Stimulated activated CD4-positive, alpha-beta T cell treated with anti-CD3 and anti-CD28 coated beads, Interleukin-15, amount 100 ng/mL, for 1 hour (primary cell): ENCODE data around the gene ZNF580.

Experiments
- DNase-seq, 2 donors: peaks; one replicate each; pipeline ENCODE4 v3.0.0-alpha.2; 2020; ENCODE audit warnings: low read depth in 1 of 2, low spot score in 1 of 2

Gene ZNF580

DNA sequence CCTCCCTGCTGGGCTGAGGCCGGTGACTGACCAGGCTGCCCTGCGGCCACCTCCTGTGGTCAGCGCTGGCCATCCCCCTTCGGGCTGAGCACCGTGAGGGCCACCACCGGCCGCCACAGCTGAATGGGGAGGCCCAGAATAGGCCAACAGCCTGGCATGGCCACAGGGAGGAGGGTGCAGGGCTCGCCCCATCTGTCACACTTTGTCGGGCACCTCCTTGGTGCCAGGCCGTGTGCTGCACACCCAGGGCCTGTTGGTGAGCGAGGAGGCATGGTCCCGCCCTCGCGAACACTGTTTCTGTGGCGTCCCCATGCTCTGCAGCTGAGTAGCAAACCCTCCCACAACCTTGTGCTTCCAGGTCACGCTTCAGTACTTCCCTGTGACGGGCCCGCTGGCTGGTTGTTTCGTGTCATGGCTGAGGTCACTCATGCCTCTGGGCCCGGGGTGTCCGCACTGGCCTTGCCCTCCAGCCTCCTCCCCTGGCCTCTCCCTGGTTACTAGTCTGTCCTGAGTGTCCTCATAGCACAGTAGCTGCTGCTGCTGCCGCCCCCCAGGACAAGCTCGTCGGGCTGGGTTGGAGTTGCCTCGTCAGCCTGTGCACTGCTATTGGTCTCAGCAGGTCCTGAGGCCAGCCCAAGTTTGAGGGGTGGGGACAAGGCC, 49.4 kb downstream of the ZNF580 start:
- DNase-seq = no peak

DNA sequence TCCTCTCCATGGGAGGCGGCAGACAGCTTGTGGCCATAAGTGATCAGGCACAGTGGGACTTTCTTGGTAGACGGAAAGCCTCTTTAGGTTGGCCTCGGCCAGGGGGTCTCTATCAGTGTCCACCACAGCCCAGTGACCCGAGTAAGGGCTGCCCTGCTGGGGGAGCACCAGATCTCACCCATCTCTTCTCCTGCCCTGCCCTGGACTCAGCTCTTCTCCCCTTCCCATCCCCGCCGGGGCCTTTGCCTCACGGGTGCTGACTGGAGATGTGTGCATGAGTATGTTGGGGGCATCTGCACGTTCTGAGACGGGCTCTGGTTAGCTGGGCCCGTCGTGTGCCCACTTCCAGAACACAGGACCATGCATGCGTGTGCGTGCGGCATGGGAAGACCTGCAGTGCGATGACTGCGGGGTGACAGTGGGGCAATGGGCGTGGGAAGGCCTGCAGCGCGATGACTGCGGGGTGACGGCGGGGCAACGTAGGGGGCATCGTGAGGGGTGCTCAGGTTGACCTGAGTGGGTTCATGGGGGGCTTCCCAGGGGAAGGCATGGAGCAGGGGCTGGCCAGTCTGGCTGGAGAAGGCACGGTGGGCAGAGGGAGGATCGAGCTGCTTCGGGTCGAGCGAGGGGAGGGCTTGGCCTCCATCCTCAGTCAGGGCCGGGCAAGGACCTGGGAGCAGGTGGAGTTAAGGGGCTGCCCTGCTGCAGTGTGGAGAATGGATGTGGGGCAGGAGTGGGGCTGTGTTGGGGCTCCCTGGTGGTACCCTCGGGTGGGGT, 50.2 kb downstream of the ZNF580 start:
- DNase-seq = no peak

DNA sequence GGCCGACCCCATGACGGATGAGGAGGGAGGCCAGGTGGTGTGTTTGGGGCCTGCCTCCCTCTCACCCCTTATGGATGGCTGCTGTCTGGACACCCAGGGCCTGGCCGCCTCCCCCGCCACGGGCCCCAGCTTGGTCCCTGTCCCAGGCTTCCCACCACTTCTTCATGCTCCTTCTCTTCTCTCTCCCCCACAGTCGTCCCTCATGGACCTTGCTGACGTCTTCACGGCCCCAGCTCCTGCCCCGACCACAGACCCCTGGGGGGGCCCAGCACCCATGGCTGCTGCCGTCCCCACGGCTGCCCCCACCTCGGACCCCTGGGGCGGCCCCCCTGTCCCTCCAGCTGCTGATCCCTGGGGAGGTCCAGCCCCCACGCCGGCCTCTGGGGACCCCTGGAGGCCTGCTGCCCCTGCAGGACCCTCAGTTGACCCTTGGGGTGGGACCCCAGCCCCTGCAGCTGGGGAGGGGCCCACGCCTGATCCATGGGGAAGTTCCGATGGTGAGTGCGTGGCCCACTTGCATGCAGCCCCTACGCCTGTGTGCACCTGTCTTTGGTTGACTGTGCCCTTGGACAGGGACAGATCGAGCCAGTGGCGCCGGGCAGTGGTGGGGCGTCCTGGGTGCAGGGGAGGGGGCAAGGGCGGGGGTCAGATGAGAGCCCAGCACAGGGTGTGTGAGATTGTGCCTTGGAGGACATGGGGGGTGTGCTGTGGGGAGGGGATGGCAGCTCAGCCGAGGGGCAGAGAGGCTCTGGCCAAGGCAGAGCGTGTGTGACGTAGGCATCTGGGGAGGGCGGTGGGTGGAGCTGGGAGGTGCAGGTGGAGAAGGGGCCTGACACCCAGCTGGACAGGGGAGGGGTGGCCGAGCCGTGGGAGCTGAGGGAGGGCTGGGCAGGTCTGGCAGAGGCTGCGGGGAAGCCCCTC, 51.0 kb downstream of the ZNF580 start:
- no peak for DNase-seq

DNA sequence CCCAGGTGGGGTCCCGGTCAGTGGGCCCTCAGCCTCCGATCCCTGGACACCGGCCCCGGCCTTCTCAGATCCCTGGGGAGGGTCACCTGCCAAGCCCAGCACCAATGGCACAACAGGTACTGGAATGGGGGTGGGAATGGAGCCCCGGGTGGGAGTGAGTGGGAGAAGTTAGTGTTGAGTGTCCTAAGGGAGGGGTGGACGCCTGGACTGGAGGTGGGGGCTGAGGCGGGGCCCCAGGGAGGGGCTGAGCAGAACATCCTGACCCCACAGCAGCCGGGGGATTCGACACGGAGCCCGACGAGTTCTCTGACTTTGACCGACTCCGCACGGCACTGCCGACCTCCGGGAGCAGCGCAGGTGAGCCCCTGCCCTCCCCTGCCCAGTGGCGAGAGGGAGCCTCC, 51.9 kb downstream of the ZNF580 start:
- no peak for DNase-seq
